Thoracic aorta (tissue), 2 donors: ENCODE measurements around the gene OBP2A. TPM values are rescaled to one million over a fixed set of nuclear protein-coding genes. Genes with fewer than 3 reads are reported as not detected.

Source experiments
- ATAC-seq: fragments of 150-250 bp; one replicate; pipeline ENCODE4 v1.8.0; 2017; ENCODE audit warnings: low read depth; ENCODE audit not compliant: insufficient number of reproducible peaks, low FRiP score
- DNase-seq: peaks from one replicate; pipeline ENCODE4 v3.0.0-alpha.2; 2020; ENCODE audit warnings: low spot score
- H3K27ac ChIP-seq, 2 donors: fragments of 200-600 bp; sonication (generic); 1 replicate in 1 of 2; 2 replicates in 1 of 2; pipeline ENCODE4 v1.5.1; 2016; ENCODE audit warnings: mild to moderate bottlenecking in 2 of 2, moderate library complexity in 2 of 2
- H3K27me3 ChIP-seq: fragments of 200-600 bp; sonication (generic); replicated peaks from 2 replicates; pipeline ENCODE4 v1.6.0; 2016; ENCODE audit warnings: mild to moderate bottlenecking; ENCODE audit not compliant: insufficient read depth
- H3K36me3 ChIP-seq: fragments of 200-600 bp; sonication (generic); one replicate; pipeline ENCODE4 v1.5.1; 2016
- H3K4me1 ChIP-seq, 2 donors: fragments of 200-600 bp; sonication (generic); 1 replicate in 1 of 2; 2 replicates in 1 of 2; pipeline versions ENCODE4 v1.5.1 to v1.6.0; 2016; ENCODE audit warnings: low read depth in 2 of 2, mild to moderate bottlenecking in 1 of 2; ENCODE audit not compliant: control insufficient read depth in 1 of 2
- H3K4me3 ChIP-seq: fragments of 200-600 bp; sonication (generic); 2 replicates; pipeline ENCODE4 v1.5.1; 2016; ENCODE audit warnings: mild to moderate bottlenecking
- H3K9me3 ChIP-seq: fragments of 200-600 bp; sonication (generic); 2 replicates; pipeline ENCODE4 v1.5.1; 2016
- total RNA-seq, 2 donors: library from RNA; depleted of rRNA; stranded (reverse); fragments of >200 nt; gene quantifications; one replicate each; pipeline versions ENCODE4 v1.1.0 to v1.2.3, GENCODE V29; 2016
- TF ChIP-seq, protein P1 (sequence below): fragments of 200-600 bp; sonication (generic); IDR thresholded peaks from one replicate; pipeline ENCODE4 v1.5.1; 2019; ENCODE audit warnings: antibody characterized with exemption

The OBP2A gene
- total RNA-seq, 2 donors from 2014 or later = not detected

GRCh38 chr9:135514342-135515082, 31.4 kb upstream of the OBP2A start:
- Histone ChIP-seq H3K36me3 (no peaks in the 10 kb centered on the region), H3K4me1 (no peaks in the 10 kb centered on the region), H3K4me3 (no peak overlapping the region), H3K27me3 (no peaks in the 10 kb centered on the region), H3K9me3 (no peaks in the 10 kb centered on the region), H3K27ac (no peak overlapping the region)
- ATAC-seq = no peak
- DNase-seq = no peak
- TF ChIP-seq, protein P1, sequence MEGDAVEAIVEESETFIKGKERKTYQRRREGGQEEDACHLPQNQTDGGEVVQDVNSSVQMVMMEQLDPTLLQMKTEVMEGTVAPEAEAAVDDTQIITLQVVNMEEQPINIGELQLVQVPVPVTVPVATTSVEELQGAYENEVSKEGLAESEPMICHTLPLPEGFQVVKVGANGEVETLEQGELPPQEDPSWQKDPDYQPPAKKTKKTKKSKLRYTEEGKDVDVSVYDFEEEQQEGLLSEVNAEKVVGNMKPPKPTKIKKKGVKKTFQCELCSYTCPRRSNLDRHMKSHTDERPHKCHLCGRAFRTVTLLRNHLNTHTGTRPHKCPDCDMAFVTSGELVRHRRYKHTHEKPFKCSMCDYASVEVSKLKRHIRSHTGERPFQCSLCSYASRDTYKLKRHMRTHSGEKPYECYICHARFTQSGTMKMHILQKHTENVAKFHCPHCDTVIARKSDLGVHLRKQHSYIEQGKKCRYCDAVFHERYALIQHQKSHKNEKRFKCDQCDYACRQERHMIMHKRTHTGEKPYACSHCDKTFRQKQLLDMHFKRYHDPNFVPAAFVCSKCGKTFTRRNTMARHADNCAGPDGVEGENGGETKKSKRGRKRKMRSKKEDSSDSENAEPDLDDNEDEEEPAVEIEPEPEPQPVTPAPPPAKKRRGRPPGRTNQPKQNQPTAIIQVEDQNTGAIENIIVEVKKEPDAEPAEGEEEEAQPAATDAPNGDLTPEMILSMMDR = no peak

DNA sequence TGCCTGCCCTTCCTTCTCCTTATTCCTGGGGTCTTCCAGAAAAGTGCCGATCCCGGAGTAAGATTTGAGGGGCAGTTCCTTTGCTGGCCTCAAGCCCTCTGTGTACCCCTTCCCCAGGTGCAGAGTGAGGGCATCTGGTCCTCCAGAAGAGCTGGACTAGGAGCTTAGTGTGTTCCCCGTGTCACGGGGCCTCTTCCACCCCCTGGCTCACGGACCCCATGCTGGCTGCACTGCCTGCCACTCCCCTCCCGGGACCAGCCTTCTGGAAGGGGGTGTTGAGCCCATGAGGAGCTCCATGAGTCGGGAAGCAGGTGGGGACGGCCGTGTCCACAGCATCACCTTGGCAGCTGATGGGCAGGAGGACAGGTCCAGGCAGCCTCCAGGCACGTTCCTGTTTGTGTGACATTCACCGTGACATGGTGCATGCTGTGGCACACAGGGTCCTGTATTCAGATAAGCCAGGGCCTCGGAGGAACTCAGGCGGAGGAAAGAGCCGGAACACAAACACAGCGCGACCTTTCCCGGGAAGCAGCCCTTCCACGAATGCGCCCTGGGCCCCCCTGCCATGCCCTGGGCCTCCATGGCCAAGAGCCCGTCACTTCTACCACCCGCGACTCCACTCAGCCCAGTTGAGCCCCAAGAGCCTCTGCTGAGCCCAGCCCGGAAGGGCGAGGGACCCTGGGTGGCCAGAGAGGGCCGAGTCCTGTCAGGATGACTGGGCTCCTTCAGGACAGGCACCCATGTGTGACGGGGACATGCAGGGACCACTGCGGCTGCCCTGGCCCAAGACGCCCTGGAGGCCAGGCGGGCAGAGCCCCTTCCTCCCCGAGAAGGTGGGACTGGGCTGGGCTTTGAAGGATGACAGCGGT, 30.6 kb upstream of the OBP2A start:
- H3K36me3 ChIP-seq = no peaks in the 10 kb centered on the region
- H3K9me3 ChIP-seq = no peaks in the 10 kb centered on the region
- TF ChIP-seq, protein P1 = no peak
- no peaks in the 10 kb centered on the region for H3K4me1 ChIP-seq
- no peak for DNase-seq
- no peak for ATAC-seq
- no peaks in the 10 kb centered on the region for H3K27me3 ChIP-seq
- no peak overlapping the region for H3K4me3 ChIP-seq
- no peak overlapping the region for H3K27ac ChIP-seq

DNA sequence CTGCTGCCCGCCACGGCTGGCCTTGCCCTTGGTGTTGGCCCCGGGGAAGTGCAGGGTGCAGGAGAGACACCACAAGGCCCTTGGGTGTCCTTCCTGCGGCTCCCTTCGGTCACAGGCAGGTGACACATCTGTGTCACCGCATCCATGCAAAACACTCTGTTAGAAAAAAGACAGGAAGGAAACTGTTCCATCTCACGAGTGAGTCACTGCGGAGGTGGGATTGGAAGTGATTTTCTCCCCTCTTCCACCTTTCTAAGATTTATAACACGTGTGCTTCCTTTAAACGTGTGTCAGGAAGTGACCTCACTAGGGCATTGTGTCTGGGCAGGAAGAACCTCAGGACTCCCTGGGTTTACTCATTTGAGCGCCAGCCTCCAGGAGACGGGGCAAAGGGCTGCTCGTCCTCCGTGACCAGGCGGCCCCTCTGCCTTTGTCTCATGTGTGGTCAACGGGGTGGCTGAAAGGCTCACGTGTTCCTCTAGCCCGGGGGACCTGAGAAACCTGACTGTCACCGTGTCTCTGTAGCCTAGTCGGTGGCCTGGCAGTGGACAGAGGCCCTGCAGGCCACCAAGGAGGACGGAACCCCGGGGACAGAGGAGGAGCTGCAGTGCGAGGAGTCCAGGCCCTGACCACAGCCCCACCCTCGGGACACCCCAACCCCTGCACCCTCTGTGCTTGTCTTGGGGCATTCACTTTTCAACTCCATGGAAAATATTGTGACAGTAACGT, 29.6 kb upstream of the OBP2A start:
- ATAC-seq (no peak), DNase-seq (no peak)
- H3K9me3 ChIP-seq = no peaks in the 10 kb centered on the region
- no peak overlapping the region for H3K4me3 ChIP-seq
- no peak overlapping the region for H3K27ac ChIP-seq
- H3K4me1 ChIP-seq = no peaks in the 10 kb centered on the region
- no peaks in the 10 kb centered on the region for H3K27me3 ChIP-seq
- H3K36me3 ChIP-seq = no peaks in the 10 kb centered on the region
- TF ChIP-seq, protein P1 = no peak

GRCh38 chr9:135517407-135517822, 28.5 kb upstream of the OBP2A start:
- Histone ChIP-seq H3K4me1 (no peaks in the 10 kb centered on the region), H3K36me3 (no peaks in the 10 kb centered on the region), H3K4me3 (no peak overlapping the region), H3K9me3 (no peaks in the 10 kb centered on the region), H3K27ac (no peak overlapping the region), H3K27me3 (no peaks in the 10 kb centered on the region)
- DNase-seq (no peak), ATAC-seq (no peak)
- TF ChIP-seq, protein P1 = no peak
